Activated T-cell treated with anti-CD3 and anti-CD28 coated beads for 1 hour (primary cell): ENCODE measurements around the gene RAD54L.
"Not testable (repeated sequence)": the region's sequence is repeated elsewhere in the genome, so short reads cannot be mapped to it uniquely, and the experiment has no call there.

Source experiments
- DNase-seq: peaks from one replicate; pipeline ENCODE4 v3.0.0-alpha.2; 2020; ENCODE audit warnings: low read depth

The RAD54L gene

DNA sequence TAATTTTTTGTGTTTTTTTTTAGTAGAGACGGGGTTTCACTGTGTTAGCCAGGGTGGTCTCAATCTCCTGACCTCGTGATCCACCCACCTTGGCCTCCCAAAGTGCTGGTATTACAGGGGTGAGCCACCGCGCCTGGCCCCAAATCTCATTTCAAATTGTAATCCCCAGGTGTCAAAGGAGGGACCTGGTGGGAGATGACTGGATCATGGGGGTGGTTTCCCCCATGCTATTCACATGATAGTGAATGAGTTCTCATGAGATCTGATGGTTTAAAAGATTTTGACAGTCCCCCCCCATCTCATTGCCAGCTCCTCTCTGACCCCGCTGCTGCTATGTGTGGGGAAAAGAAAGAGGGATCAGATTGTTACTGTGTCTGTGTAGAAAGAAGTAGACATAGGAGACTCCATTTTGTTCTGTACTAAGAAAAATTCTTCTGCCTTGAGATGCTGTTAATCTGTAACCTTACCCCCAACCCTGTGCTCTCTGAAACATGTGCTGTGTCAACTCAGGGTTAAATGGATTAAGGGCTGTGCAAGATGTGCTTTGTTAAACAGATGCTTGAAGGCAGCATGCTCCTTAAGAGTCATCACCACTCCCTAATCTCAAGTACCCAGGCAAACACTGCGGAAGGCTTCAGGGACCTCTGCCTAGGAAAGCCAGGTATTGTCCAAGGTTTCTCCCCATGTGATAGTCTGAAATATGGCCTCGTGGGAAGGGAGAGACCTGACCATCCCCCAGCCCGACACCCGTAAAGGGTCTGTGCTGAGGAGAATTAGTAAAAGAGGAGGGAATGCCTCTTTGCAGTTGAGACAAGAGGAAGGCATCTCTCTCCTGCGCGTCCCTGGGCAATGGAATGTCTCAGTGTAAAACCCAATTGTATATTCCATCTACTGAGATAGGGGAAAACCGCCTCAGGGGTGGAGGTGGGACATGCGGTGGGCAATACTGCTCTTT, 72.7 kb downstream of the RAD54L start:
- not testable (repeated sequence) for DNase-seq

DNA sequence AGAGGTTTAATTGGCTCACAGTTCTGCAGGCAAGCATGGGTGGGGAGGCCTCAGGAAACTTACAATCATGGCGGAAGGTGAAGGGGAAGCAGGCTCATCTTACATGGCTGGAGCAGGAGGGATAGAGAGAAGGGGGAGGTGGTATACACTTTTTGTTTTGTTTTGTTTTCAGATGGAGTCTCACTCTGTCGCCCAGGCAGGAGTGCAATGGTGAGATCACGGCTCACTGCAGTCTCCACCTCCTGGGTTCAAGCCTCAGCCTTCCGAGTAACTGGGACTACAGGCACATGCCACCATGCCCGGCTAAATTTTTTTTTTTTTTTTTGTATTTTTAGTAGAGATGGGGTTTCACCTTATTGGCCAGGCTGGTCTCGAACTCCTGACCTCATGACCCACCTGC, 74.6 kb downstream of the RAD54L start:
- DNase-seq, result not testable (repeated sequence)

DNA sequence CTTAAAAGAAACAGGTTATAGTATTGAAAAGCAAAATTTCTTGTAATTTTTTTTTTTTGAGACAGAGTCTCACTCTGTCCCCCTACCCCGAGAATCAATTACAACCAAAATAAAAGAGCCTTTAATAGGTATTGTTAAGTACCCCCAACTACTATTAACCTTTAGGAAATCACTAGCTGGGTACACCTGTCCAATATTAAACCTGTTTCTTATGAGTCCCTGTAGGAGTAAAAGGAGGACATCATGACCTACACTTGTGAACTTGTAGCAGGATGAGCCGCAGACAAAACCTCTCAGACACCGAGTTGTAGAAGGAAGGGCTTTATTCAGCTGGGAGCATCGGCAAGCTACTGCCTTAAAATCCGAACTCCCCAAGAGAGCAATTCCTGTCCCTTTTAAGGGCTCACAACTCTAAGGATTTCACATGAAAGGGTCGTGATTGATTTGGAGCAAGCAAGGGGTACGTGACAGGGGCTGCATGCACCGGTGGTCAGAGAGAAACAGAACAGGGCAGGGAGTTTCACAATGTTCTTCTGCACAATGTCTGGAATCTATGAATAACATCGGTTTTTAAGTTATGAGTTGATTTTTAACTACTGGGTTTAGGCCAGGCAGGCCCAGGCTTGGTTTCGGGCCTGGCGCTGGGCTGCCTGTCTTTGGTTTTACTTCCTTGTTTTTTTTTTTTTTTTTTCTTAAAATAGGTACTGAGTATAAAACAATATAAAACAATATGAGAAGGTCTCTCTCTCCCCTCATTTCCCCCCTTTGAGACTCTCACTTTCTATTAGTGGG, 77.9 kb downstream of the RAD54L start:
- DNase-seq, result not testable (repeated sequence)
